HG03378 (cell line): ENCODE results near the gene ELAC1.
A peak's percentile ranks its signal among the peaks of the same experiment; 100 is the strongest.

Source experiments
- ATAC-seq: cut with Tn5 transposase; IDR thresholded peaks from one replicate; pipeline ENCODE4 v1.9.1; 2021; ENCODE audit warnings: mild to moderate bottlenecking, moderate library complexity; ENCODE audit not compliant: unreplicated experiment

The ELAC1 gene

DNA sequence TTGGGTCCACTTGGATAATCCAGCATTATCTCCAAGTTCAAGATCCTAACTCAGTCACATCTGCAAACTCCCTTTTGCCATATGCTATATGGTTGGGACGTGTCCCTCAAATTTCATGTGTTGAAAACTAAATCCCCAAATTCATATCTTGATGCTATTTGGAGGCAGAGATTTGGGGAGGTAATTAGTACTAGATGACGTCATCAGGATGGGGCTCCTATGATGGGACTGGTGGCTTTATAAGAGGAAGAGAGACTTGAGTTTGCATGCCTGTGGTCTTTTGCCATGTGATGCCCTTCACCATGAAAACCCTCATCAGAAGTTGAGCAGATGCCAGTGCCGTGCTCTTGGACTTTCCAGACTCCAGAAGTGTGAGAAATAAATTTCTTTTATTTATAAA lies 45.4 kb downstream of the ELAC1 start:
- ATAC-seq, result no peak

GRCh38 chr18:51017140-51017879 lies 49.5 kb downstream of the ELAC1 start:
- no peak for ATAC-seq

DNA sequence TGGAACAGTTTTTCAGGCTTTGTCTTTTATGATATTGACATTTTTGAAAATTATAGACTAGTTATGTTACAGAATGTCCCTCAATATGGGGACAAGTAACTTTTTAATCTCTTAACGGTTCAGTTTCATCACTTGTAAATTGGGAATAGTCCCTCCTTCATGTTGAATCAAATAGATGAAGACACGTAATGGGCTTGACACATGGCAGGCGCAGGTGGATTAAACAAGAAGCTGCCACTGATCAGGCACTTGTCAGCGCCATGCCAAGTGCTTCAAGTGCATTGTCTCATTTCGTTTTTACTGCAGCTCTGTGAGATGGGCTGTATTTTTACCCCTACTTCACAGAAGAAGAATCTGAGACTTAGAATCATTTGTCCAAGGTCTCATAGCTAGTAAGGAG lies 52.7 kb downstream of the ELAC1 start:
- no peak for ATAC-seq

GRCh38 chr18:51021226-51021965 lies 53.6 kb downstream of the ELAC1 start:
- ATAC-seq, result no peak

GRCh38 chr18:51025512-51025911 lies 57.7 kb downstream of the ELAC1 start:
- ATAC-seq, result no peak

DNA sequence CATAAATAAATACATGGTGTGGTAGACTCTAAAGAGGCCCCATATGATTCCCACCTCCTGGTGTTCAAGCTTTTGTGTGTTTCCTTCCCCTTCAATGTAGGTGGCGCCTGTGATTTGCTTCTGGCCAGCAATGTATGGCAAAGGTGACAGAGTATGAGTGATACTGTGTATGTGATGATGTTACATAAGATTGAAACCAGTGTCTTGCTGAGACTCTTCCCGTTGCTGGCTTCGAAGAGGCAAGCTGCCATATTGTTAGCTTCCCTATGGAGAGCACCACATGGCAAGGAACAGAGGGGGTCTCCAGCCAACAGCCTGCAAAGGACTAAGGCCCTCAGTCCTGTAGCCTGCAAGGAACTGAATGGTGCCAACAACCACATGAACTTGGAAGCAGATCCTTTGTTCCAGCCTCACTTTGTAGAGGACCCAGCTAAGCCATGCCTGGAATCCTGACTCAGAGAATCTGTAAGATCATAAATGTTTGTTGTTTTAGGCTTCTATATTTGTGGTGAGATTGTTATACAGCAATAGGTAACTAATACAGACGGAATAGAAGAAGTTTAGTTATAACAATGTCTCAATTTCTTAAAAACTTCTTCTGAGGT lies 60.5 kb downstream of the ELAC1 start:
- no peak for ATAC-seq

DNA sequence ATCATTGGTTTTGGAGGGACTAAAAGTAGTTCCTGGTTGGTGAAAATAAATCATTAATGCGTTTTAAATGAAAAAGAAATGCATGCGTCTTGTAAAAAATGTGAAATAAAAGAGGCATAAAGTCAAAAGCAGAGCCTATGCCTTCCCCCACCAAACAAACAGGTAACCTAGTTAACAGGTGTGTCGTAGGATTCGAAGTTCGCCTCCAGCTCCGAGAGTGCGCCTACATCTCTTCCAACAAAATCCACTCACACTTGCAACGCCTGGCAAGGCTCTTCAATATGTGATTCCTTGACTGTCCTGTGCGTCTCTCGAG lies 61.5 kb downstream of the ELAC1 start:
- peak; percentile 22 for ATAC-seq

- peak; percentile 67 for ATAC-seq
Observed at GRCh38 chr18:51029694-51030536, 62.1 kb downstream of the ELAC1 start, which contains the start of gene SMAD4. Gene SMAD4 (plus strand): TSS chr18:51030213. CDS start chr18:51047047, 16,834 bp downstream.

- ATAC-seq, result peak; percentile 26
Observed at GRCh38 chr18:51030537-51031258, 62.9 kb downstream of the ELAC1 start.

DNA sequence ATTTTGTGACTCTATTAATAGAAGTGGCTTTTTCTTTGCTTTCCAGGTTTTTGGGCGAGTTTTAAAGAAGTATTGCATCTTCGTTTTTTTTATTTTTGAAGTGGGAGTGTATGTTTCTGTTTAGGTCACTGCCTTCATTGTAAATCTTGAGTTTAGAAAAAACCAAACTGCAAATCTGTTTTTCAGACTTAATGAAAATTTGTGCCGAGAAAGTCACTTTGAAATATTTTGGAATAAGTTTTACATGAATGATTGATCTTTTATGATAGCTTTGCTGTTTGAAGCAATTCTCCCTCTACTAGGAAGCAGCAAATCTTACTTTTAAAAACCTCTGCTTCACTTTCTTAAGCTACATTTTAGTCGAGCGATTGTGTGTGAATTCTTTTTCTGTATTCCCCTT lies 64.4 kb downstream of the ELAC1 start:
- no peak for ATAC-seq

- no peak for ATAC-seq
Observed at GRCh38 chr18:51037230-51037629, 69.4 kb downstream of the ELAC1 start.
